Thymus (tissue), 11 donors: Measurements from ENCODE around the gene MAP3K5. TPM values are rescaled to one million over a fixed set of nuclear protein-coding genes. Genes with fewer than 3 reads are reported as not detected.
"Not testable (repeated sequence)": the region's sequence is repeated elsewhere in the genome, so short reads cannot be mapped to it uniquely, and the experiment has no call there.

ENCODE experiments used
- DNase-seq, 9 donors: peaks; one replicate each; pipeline ENCODE4 v3.0.0-alpha.2; 2013; ENCODE audit warnings: low spot score in 9 of 9, low read depth in 6 of 9, missing footprints in 1 of 9
- H3K27ac ChIP-seq, 2 donors: one replicate each; pipeline ENCODE4 v1.5.1; 2013; ENCODE audit warnings: control low read depth in 1 of 2, low read depth in 1 of 2, low read length in 1 of 2, mild to moderate bottlenecking in 1 of 2, moderate library complexity in 1 of 2
- H3K27me3 ChIP-seq, 2 donors: one replicate each; pipeline ENCODE4 v1.5.1; 2013; ENCODE audit warnings: low read length in 1 of 2; ENCODE audit not compliant: control insufficient read depth in 2 of 2, insufficient read depth in 1 of 2
- H3K36me3 ChIP-seq, 2 donors: one replicate each; pipeline ENCODE4 v1.5.1; 2013; ENCODE audit warnings: low read length in 1 of 2, mild to moderate bottlenecking in 1 of 2, moderate library complexity in 1 of 2; ENCODE audit not compliant: control insufficient read depth in 2 of 2, insufficient read depth in 2 of 2
- H3K4me1 ChIP-seq, 2 donors: one replicate each; pipeline ENCODE4 v1.5.1; 2013; ENCODE audit warnings: low read length in 2 of 2; ENCODE audit not compliant: control insufficient read depth in 2 of 2, insufficient read depth in 2 of 2
- H3K4me3 ChIP-seq, 2 donors: one replicate each; pipeline ENCODE4 v1.5.1; 2013; ENCODE audit warnings: low read length in 2 of 2, control low read depth in 1 of 2, mild to moderate bottlenecking in 1 of 2
- H3K9me3 ChIP-seq, 2 donors: one replicate each; pipeline ENCODE4 v1.5.1; 2013; ENCODE audit warnings: low read length in 1 of 2, mild to moderate bottlenecking in 1 of 2; ENCODE audit not compliant: control insufficient read depth in 2 of 2, insufficient read depth in 1 of 2
- WGBS: extraction: QIAGEN DNeasy Blood & Tissue Kit; methylation state at CpG from one replicate; pipeline ENCODE4 v1.1.7; 2013; 5-methylcytosine and 5-hydroxymethylcytosine counted together
- polyA plus RNA-seq: library from polyadenylated mRNA; stranded (reverse); fragments of 200-250 nt; gene quantifications from one replicate; pipeline ENCODE4 v1.2.3, GENCODE V29; 2013
- total RNA-seq: library from RNA; stranded (reverse); fragments of 120-200 nt; gene quantifications from one replicate; pipeline ENCODE4 v1.2.4, GENCODE V29; 2013
- donor health status: healthy.

The MAP3K5 gene
- total and polyA plus RNA-seq, 2 donors: 7.3 to 23.0 TPM

- DNase-seq: no peak
- Histone ChIP-seq H3K4me3 (no peak overlapping the region), H3K36me3 (no peaks in the 10 kb centered on the region), H3K27me3 (no peaks in the 10 kb centered on the region), H3K9me3 (peaks cover 0 to 2% of the 10 kb centered on the region in 2 donors), H3K4me1 (no peaks in the 10 kb centered on the region), H3K27ac (no peak overlapping the region)
- 78% methylated on average over 4 of the region's 4 CpGs for WGBS
Observed at GRCh38 chr6:136716917-136717715, 75.2 kb downstream of the MAP3K5 start.

GRCh38 chr6:136712642-136713041 lies 79.6 kb downstream of the MAP3K5 start:
- not testable (repeated sequence) for H3K36me3 ChIP-seq, H3K4me1 ChIP-seq, H3K27me3 ChIP-seq, H3K27ac ChIP-seq, DNase-seq, H3K9me3 ChIP-seq, H3K4me3 ChIP-seq
- 98% methylated on average over 4 of the region's 4 CpGs for WGBS

GRCh38 chr6:136711644-136712043 lies 80.6 kb downstream of the MAP3K5 start:
- H3K4me1 ChIP-seq: no peaks in the 10 kb centered on the region
- H3K4me3 ChIP-seq: no peak overlapping the region
- H3K27ac ChIP-seq: no peak overlapping the region
- no peaks in the 10 kb centered on the region for H3K36me3 ChIP-seq
- WGBS: 98% methylated on average over 2 of the region's 2 CpGs
- H3K9me3 ChIP-seq: no peaks in the 10 kb centered on the region
- H3K27me3 ChIP-seq: no peaks in the 10 kb centered on the region
- DNase-seq: no peak

GRCh38 chr6:136710877-136711552 lies 81.3 kb downstream of the MAP3K5 start:
- H3K4me1 ChIP-seq: no peaks in the 10 kb centered on the region
- no peak overlapping the region for H3K4me3 ChIP-seq
- DNase-seq: no peak
- H3K9me3 ChIP-seq: no peaks in the 10 kb centered on the region
- no peak overlapping the region for H3K27ac ChIP-seq
- H3K36me3 ChIP-seq: no peaks in the 10 kb centered on the region
- H3K27me3 ChIP-seq: no peaks in the 10 kb centered on the region
- 95% methylated on average over 7 of the region's 7 CpGs for WGBS

GRCh38 chr6:136709429-136709828 lies 82.8 kb downstream of the MAP3K5 start:
- Histone ChIP-seq H3K36me3 (no peaks in the 10 kb centered on the region), H3K4me3 (no peak overlapping the region), H3K27me3 (no peaks in the 10 kb centered on the region), H3K27ac (no peak overlapping the region), H3K9me3 (no peaks in the 10 kb centered on the region), H3K4me1 (no peaks in the 10 kb centered on the region)
- DNase-seq: no peak

- no peaks in the 10 kb centered on the region for H3K9me3 ChIP-seq
Observed at GRCh38 chr6:136706430-136706829, 85.8 kb downstream of the MAP3K5 start.

GRCh38 chr6:136703331-136703865 lies 88.9 kb downstream of the MAP3K5 start:
- 98% methylated on average over 7 of the region's 7 CpGs for WGBS
- no peak for DNase-seq
- H3K27me3 ChIP-seq: no peaks in the 10 kb centered on the region

More at GRCh38 chr6:136706430-136706829, 85.8 kb downstream of the MAP3K5 start:
- no peaks in the 10 kb centered on the region for H3K27me3 ChIP-seq
- DNase-seq: no peak
- H3K4me1 ChIP-seq: no peaks in the 10 kb centered on the region
- H3K27ac ChIP-seq: no peak overlapping the region
- 98% methylated on average over 5 of the region's 5 CpGs for WGBS
- H3K36me3 ChIP-seq: no peaks in the 10 kb centered on the region
- no peak overlapping the region for H3K4me3 ChIP-seq

GRCh38 chr6:136701045-136701444 lies 91.2 kb downstream of the MAP3K5 start:
- H3K27me3 ChIP-seq: no peaks in the 10 kb centered on the region
- H3K27ac ChIP-seq: no peak overlapping the region
- WGBS: 94% methylated on average over 3 of the region's 3 CpGs
- no peak for DNase-seq
- H3K9me3 ChIP-seq: no peaks in the 10 kb centered on the region
- H3K36me3 ChIP-seq: no peaks in the 10 kb centered on the region
- peaks cover 0 to 3% of the 10 kb centered on the region in 2 donors for H3K4me1 ChIP-seq
- H3K4me3 ChIP-seq: no peak overlapping the region

More at GRCh38 chr6:136703331-136703865, 88.9 kb downstream of the MAP3K5 start:
- no peak overlapping the region for H3K4me3 ChIP-seq
- no peaks in the 10 kb centered on the region for H3K9me3 ChIP-seq
- no peak overlapping the region for H3K27ac ChIP-seq
- no peaks in the 10 kb centered on the region for H3K36me3 ChIP-seq
- peaks cover 0 to 3% of the 10 kb centered on the region in 2 donors for H3K4me1 ChIP-seq

GRCh38 chr6:136699358-136699757 lies 92.9 kb downstream of the MAP3K5 start:
- WGBS: 87% methylated on average over 5 of the region's 5 CpGs
- Histone ChIP-seq H3K4me1 (peaks cover 0 to 3% of the 10 kb centered on the region in 2 donors), H3K27me3 (no peaks in the 10 kb centered on the region)

More at GRCh38 chr6:136699358-136699757, 92.9 kb downstream of the MAP3K5 start:
- no peak for DNase-seq
- no peaks in the 10 kb centered on the region for H3K36me3 ChIP-seq
- peak overlapping the region in 1 of 2 donors; percentile 43 for H3K27ac ChIP-seq
- no peak overlapping the region for H3K4me3 ChIP-seq
- H3K9me3 ChIP-seq: no peaks in the 10 kb centered on the region
